Esophagus squamous epithelium (tissue), 5 donors: ENCODE data around the gene CLEC4F. TPM values are rescaled to one million over a fixed set of nuclear protein-coding genes. Genes with fewer than 3 reads are reported as not detected.

ENCODE experiments used
- DNase-seq: peaks from one replicate; lab custom pipeline; 2025; lab: John Stamatoyannopoulos, UW
- H3K27ac ChIP-seq, 4 donors: fragments of 200-600 bp; sonication (generic); one replicate each; pipeline ENCODE4 v1.5.1; 2016 to 2019; ENCODE audit warnings: mild to moderate bottlenecking in 1 of 4
- H3K27me3 ChIP-seq, 4 donors: fragments of 200-600 bp; sonication (generic); 1 replicate in 3 of 4; 2 replicates in 1 of 4; pipeline versions ENCODE4 v1.5.1 to v1.6.0; 2017 to 2021; ENCODE audit warnings: antibody characterized with exemption in 1 of 4
- H3K36me3 ChIP-seq, 3 donors: fragments of 200-600 bp; sonication (generic); one replicate each; pipeline ENCODE4 v1.5.1; 2016 to 2019
- H3K4me1 ChIP-seq, 3 donors: fragments of 200-600 bp; sonication (generic); one replicate each; pipeline ENCODE4 v1.5.1; 2017 to 2019
- H3K4me3 ChIP-seq, 4 donors: fragments of 200-600 bp; sonication (generic); 1 replicate in 3 of 4; 2 replicates in 1 of 4; pipeline ENCODE4 v1.5.1; 2016 to 2019; ENCODE audit warnings: mild to moderate bottlenecking in 2 of 4, moderate library complexity in 1 of 4
- H3K9me3 ChIP-seq, 3 donors: fragments of 200-600 bp; sonication (generic); one replicate each; pipeline ENCODE4 v1.5.1; 2016 to 2019
- POLR2A ChIP-seq, 4 donors: fragments of 450-650 bp; IDR thresholded peaks; one replicate each; pipeline ENCODE4 v1.6.1; 2017; ENCODE audit warnings: antibody characterized with exemption in 4 of 4, mild to moderate bottlenecking in 4 of 4, moderate library complexity in 3 of 4
- WGBS, 2 donors: methylation state at CpG; one replicate each; pipeline ENCODE4 v1.1.5; 2018; 5-methylcytosine and 5-hydroxymethylcytosine counted together
- intact Hi-C: fragments of 100-400 bp; cut with DNase I; formaldehyde crosslinking; loops from one replicate; pipeline ENCODE4 v1.15.0; 2022
- total RNA-seq, 4 donors: library from RNA; depleted of rRNA; stranded (reverse); fragments of >200 nt; gene quantifications; one replicate each; pipeline ENCODE4 v1.1.0, GENCODE V29; 2016
- TF ChIP-seq, protein P1 (sequence below), 6 experiments: fragments of 450-650 bp in 4 of 6; fragments of 200-600 bp in 2 of 6; sonication (generic) in 2 of 6; IDR thresholded peaks; one replicate each; pipeline ENCODE4 v1.5.1; 2016 to 2019; ENCODE audit warnings: antibody characterized with exemption in 6 of 6, mild to moderate bottlenecking in 4 of 6, moderate library complexity in 4 of 6
- donor health status: DM: yes; HTN: yes; CAD: no.

Gene CLEC4F
- total RNA-seq, 4 donors from 2014 or later = 0.15 TPM; not detected in 3

DNA sequence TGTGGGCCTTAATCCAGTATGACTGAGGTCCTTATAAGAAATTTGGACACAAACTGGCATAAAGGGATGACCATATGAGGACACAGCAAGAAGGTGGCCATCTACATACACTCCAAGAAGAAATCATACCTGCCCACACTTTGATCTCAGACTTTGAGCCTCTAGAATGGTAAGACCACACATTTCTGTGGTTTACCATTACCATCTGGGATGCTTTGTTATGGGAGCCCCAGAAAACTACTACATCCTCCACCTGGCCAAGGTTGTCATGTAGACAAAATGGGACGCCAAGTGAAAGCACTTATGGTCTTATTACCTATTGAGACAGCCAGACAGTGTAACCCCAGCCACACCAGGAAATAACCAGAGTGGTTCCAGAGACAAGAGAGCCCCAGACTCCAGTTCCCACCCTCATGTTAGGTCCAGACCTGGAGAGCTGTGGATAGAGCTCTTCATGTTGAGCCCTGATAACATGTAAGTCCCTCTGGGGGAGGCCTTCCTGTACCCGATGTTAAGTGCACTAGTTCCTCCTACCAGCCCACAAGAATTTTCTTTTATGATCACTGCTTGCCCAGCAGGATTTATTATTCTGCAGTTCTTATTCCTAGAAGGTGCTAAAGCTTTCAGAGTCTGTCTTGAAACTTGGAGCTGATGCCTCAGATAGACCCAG is 47.8 kb downstream of the CLEC4F start:
- 82 to 89% methylated on average over 2 of the region's 2 CpGs for WGBS, 2 donors
- Histone ChIP-seq H3K4me3 (no peak overlapping the region), H3K4me1 (peaks cover 1 to 5% (median 3%) of the 10 kb centered on the region in 3 donors), H3K9me3 (no peaks in the 10 kb centered on the region), H3K36me3 (no peaks in the 10 kb centered on the region), H3K27me3 (peaks cover 0 to 94% (median 3%) of the 10 kb centered on the region in 4 donors), H3K27ac (no peak overlapping the region)
- TF ChIP-seq, protein P1, sequence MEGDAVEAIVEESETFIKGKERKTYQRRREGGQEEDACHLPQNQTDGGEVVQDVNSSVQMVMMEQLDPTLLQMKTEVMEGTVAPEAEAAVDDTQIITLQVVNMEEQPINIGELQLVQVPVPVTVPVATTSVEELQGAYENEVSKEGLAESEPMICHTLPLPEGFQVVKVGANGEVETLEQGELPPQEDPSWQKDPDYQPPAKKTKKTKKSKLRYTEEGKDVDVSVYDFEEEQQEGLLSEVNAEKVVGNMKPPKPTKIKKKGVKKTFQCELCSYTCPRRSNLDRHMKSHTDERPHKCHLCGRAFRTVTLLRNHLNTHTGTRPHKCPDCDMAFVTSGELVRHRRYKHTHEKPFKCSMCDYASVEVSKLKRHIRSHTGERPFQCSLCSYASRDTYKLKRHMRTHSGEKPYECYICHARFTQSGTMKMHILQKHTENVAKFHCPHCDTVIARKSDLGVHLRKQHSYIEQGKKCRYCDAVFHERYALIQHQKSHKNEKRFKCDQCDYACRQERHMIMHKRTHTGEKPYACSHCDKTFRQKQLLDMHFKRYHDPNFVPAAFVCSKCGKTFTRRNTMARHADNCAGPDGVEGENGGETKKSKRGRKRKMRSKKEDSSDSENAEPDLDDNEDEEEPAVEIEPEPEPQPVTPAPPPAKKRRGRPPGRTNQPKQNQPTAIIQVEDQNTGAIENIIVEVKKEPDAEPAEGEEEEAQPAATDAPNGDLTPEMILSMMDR (IDR thresholded peaks at IDR 0.05) = no peak
- no peak for TF ChIP-seq POLR2A (IDR thresholded peaks at IDR 0.05)
- intact Hi-C loops = no loop called here
- no peak for DNase-seq

DNA sequence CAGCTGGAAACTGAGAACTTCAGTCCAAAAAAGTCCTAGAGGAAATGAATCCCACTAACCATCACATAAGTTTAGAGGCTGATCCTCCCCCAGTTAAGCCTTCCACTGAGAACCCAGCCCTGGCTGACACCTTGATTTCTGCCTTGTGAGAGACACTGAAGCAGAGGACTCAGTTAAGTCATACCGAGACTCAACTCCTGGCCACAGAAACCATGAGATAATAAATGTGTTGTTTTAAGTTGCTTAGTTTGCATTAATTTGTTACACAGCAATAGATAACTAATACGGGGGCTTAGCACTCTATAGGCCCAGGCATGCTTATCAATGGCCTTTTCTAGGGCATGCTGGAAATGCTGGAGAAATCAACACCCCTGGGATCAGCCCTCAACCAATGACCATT is 49.0 kb downstream of the CLEC4F start:
- TF ChIP-seq, protein P1 (IDR thresholded peaks at IDR 0.05) = no peak
- no peak for TF ChIP-seq POLR2A (IDR thresholded peaks at IDR 0.05)
- H3K36me3 ChIP-seq = no peaks in the 10 kb centered on the region
- peaks cover 0 to 100% (median 11%) of the 10 kb centered on the region in 4 donors for H3K27me3 ChIP-seq
- no peak overlapping the region for H3K4me3 ChIP-seq
- 75 to 80% methylated on average over 2 of the region's 2 CpGs for WGBS, 2 donors
- H3K9me3 ChIP-seq = no peaks in the 10 kb centered on the region
- H3K27ac ChIP-seq = no peak overlapping the region
- intact Hi-C loops = no loop called here
- H3K4me1 ChIP-seq = peaks cover 10 to 16% (median 13%) of the 10 kb centered on the region in 3 donors
- no peak for DNase-seq

DNA sequence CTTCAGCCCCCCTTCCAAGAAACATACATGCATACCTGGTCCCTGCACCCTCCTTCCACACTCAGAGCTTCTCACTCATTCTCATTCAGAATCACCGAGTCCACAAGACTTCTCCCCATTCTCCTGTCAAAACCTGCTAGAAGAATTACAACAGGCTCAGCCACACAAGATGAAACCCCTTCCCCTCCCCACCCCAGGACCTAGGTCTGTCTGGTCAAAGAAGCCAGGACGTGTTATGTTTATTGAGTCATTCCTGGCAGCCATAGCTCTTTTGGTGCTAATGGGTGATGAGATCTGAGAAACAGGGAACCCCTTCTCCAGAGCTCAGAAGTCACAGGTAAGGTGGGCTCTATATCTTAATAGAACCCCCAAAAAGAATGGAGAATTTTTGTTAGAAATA is 50.9 kb downstream of the CLEC4F start:
- DNase-seq = no peak
- Histone ChIP-seq H3K4me3 (no peak overlapping the region), H3K4me1 (peaks cover 10 to 17% (median 15%) of the 10 kb centered on the region in 3 donors), H3K9me3 (no peaks in the 10 kb centered on the region), H3K36me3 (no peaks in the 10 kb centered on the region), H3K27ac (no peak overlapping the region), H3K27me3 (peaks cover 0 to 100% (median 14%) of the 10 kb centered on the region in 4 donors)
- TF ChIP-seq, protein P1 (IDR thresholded peaks at IDR 0.05) = no peak
- TF ChIP-seq POLR2A (IDR thresholded peaks at IDR 0.05) = no peak
- 28 to 43% methylated on average over 2 of the region's 2 CpGs for WGBS, 2 donors
- intact Hi-C loops = no loop called here

DNA sequence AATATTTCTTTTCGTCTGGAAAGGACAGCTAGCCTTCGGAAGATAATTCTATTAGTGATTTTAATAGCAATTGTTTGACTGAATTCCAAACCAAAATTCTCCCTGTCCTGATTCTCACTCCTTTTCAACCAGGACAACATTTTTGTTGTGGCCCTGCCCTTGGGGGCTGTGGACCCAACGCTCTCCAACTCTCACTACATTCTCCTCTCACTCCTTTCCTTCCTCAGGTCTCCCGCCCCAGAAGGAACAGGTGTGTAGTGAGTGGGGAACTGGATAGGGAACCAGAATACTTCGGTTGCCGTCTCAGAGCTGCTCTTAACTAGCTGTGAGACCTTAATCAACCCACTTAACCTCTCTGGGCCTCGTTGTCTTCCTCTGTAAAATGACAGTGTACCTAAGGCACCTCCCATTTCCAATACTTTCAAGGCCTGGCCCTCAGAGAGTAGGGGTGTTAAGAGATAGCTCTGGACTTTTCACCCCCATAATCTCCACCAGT is 51.8 kb downstream of the CLEC4F start:
- Histone ChIP-seq H3K9me3 (no peaks in the 10 kb centered on the region), H3K27me3 (peaks cover 0 to 100% (median 14%) of the 10 kb centered on the region in 4 donors), H3K4me3 (peak overlapping the region in 1 of 4 donors; percentile 66), H3K36me3 (no peaks in the 10 kb centered on the region), H3K27ac (no peak overlapping the region), H3K4me1 (peaks cover 10 to 17% (median 15%) of the 10 kb centered on the region in 3 donors)
- 64 to 74% methylated on average over 7 of the region's 7 CpGs for WGBS, 2 donors
- intact Hi-C loops = no loop called here
- TF ChIP-seq, protein P1 (IDR thresholded peaks at IDR 0.05) = no peak
- no peak for TF ChIP-seq POLR2A (IDR thresholded peaks at IDR 0.05)
- DNase-seq = no peak
